HCT116 (cell line): Measurements from ENCODE around the gene MYL5. TPM values are rescaled to one million over a fixed set of nuclear protein-coding genes. Genes with fewer than 3 reads are reported as not detected.
A peak's percentile ranks its signal among the peaks of the same experiment; 100 is the strongest.

Experiments used
- ATAC-seq: fragments of 200-7000 bp; cut with Tn5 transposase; 2 replicates; pipeline ENCODE4 v1.9.1; 2020; ENCODE audit warnings: mild to moderate bottlenecking, moderate library complexity
- BruUV-seq: library from RNA; stranded (reverse); fragments of 400-500 nt; replicated peaks from 2 replicates; lab custom pipeline; 2021; lab: Mats Ljungman, UMichigan
- CTCF ChIA-PET: fragments of 300-600 bp; sonication (Branson Sonifier 250); formaldehyde crosslinking; loops from one replicate; lab custom pipeline; 2021; ENCODE audit warnings: antibody characterized with exemption; lab: Charles Lee
- POLR2A ChIA-PET: fragments of 300-600, 350-600 bp; sonication (Branson Sonifier 250); formaldehyde crosslinking; loops from one replicate; lab custom pipeline; 2021; ENCODE audit warnings: antibody characterized with exemption; lab: Charles Lee
- RAD21 ChIA-PET, 2 experiments: fragments of 300-600 bp; sonication (Branson Sonifier 250); formaldehyde crosslinking; loops; one replicate each; lab custom pipeline; 2023; ENCODE audit warnings: low total read pairs in 2 of 2; ENCODE audit not compliant: uncharacterized antibody in 2 of 2, unreplicated experiment in 2 of 2, low non-redundant PET in 1 of 2; lab: Charles Lee
- DNase-seq: peaks from one replicate; pipeline ENCODE4 v3.0.0-alpha.2; 2010; ENCODE audit warnings: low read depth, low spot score
- H2AFZ ChIP-seq: fragments of 200-600 bp; shearing (Covaris generic), sonication (generic); 2 replicates; pipeline ENCODE4 v1.6.1; 2017; ENCODE audit warnings: low read depth, mixed run types, mixed read lengths, antibody characterized with exemption, low read length; ENCODE audit not compliant: poor library complexity, severe bottlenecking
- H3K27ac ChIP-seq: 2 replicates; pipeline ENCODE4 v1.5.1; 2012; ENCODE audit warnings: low read depth, low read length
- H3K27me3 ChIP-seq: fragments of 200-600 bp; sonication (generic); 2 replicates; pipeline ENCODE4 v1.6.1; 2016; ENCODE audit warnings: mixed run types, low read length, mixed read lengths; ENCODE audit not compliant: insufficient read depth
- H3K36me3 ChIP-seq, 2 experiments: fragments of 200-500 bp in 1 of 2; fragments of 200-600 bp in 1 of 2; sonication (Bioruptor generic) in 1 of 2; sonication (generic) in 1 of 2; 2 replicates each; pipeline versions ENCODE4 v1.5.1 to v1.6.1; 2014 to 2016; ENCODE audit warnings: low read length in 2 of 2, inconsistent platforms in 1 of 2, mixed read lengths in 1 of 2, mixed run types in 1 of 2; ENCODE audit not compliant: insufficient read depth in 2 of 2, control insufficient read depth in 1 of 2
- H3K4me1 ChIP-seq, 2 experiments: fragments of 200-600 bp in 1 of 2; sonication (generic) in 1 of 2; 2 replicates each; pipeline versions ENCODE4 v1.5.1 to v1.6.1; 2012 to 2017; ENCODE audit warnings: low read length in 2 of 2, inconsistent platforms in 1 of 2, mild to moderate bottlenecking in 1 of 2, mixed read lengths in 1 of 2, mixed run types in 1 of 2, moderate library complexity in 1 of 2; ENCODE audit not compliant: insufficient read depth in 2 of 2, control insufficient read depth in 1 of 2
- H3K4me2 ChIP-seq: fragments of 200-600 bp; sonication (generic); 2 replicates; pipeline ENCODE4 v1.6.1; 2017; ENCODE audit warnings: mixed run types, low read length, mixed read lengths
- H3K4me3 ChIP-seq, 2 experiments: fragments of 200-600 bp in 1 of 2; sonication (generic) in 1 of 2; replicated peaks in 1 of 2; 2 replicates each; pipeline ENCODE4 v1.5.1; 2011 to 2016; ENCODE audit warnings: low read length in 2 of 2, control low read depth in 1 of 2, low read depth in 1 of 2, mild to moderate bottlenecking in 1 of 2, mixed read lengths in 1 of 2, mixed run types in 1 of 2
- H3K79me2 ChIP-seq: fragments of 200-600 bp; sonication (generic); 2 replicates; pipeline ENCODE4 v1.6.1; 2017; ENCODE audit warnings: mild to moderate bottlenecking, mixed run types, low read length, moderate library complexity, mixed read lengths; ENCODE audit not compliant: insufficient read depth
- H3K9ac ChIP-seq: fragments of 200-600 bp; sonication (generic); 2 replicates; pipeline ENCODE4 v1.6.1; 2016; ENCODE audit warnings: low read length, mixed read lengths
- H3K9me2 ChIP-seq: fragments of 200-600 bp; sonication (generic), shearing (Covaris generic); 2 replicates; pipeline ENCODE4 v1.6.1; 2017; ENCODE audit warnings: mixed run types, mild to moderate bottlenecking, moderate library complexity; ENCODE audit not compliant: insufficient read depth
- H3K9me3 ChIP-seq, 2 experiments: fragments of 200-500 bp in 1 of 2; fragments of 200-600 bp in 1 of 2; sonication (Bioruptor generic) in 1 of 2; sonication (generic) in 1 of 2; 2 replicates each; pipeline ENCODE4 v1.6.1; 2014 to 2017; ENCODE audit warnings: low read length in 2 of 2, mixed read lengths in 2 of 2, inconsistent platforms in 1 of 2, low read depth in 1 of 2, mild to moderate bottlenecking in 1 of 2, mixed run types in 1 of 2, moderate library complexity in 1 of 2; ENCODE audit not compliant: control insufficient read depth in 1 of 2, insufficient read depth in 1 of 2
- H4K20me1 ChIP-seq: fragments of 200-600 bp; sonication (generic), shearing (Covaris generic); 2 replicates; pipeline ENCODE4 v1.6.1; 2017; ENCODE audit warnings: mixed run types, mild to moderate bottlenecking, moderate library complexity; ENCODE audit not compliant: insufficient read depth
- EGR1 ChIP-seq: IDR thresholded peaks from 2 replicates; pipeline ENCODE4 v1.6.1; 2012; ENCODE audit warnings: low read depth
- POLR2A ChIP-seq: IDR thresholded peaks from 2 replicates; pipeline ENCODE4 v1.7.0; 2011; ENCODE audit warnings: borderline replicate concordance; ENCODE audit not compliant: insufficient read depth, insufficient read length; ENCODE audit errors: extremely low read depth
- POLR2AphosphoS5 ChIP-seq: IDR thresholded peaks from 2 replicates; pipeline ENCODE4 v1.6.1; 2011; ENCODE audit warnings: mild to moderate bottlenecking, low read depth, low read length, moderate library complexity
- TCF7L2 ChIP-seq: IDR thresholded peaks from 2 replicates; pipeline ENCODE4 v1.7.0; 2011; ENCODE audit warnings: borderline replicate concordance, inconsistent platforms; ENCODE audit not compliant: insufficient read depth, insufficient read length; ENCODE audit errors: extremely low read depth
- ZFX ChIP-seq: fragments of 450-650 bp; IDR thresholded peaks from 2 replicates; pipeline ENCODE4 v1.6.1; 2017
- intact Hi-C: fragments of 100-400 bp; cut with micrococcal nuclease; formaldehyde crosslinking; loops from 2 replicates; pipeline ENCODE4 v1.10.0; 2022
- total RNA-seq: library from RNA; stranded (reverse); gene quantifications from one replicate; pipeline ENCODE4 v1.2.1, GENCODE V29; 2021; ENCODE audit not compliant: unreplicated experiment
- TF ChIP-seq, protein P1 (sequence below): IDR thresholded peaks from 2 replicates; pipeline ENCODE4 v1.6.1; 2012; ENCODE audit warnings: low read depth

The MYL5 gene
- total RNA-seq, 1 experiment from 2014 or later, result 14.0 TPM

- TF ChIP-seq ZFX (peak; percentile 93), EGR1 (peak; percentile 64; the same call in 1 of the 2 replicates), TCF7L2 (no peak), POLR2A (peak; percentile 48), POLR2AphosphoS5 (peak; percentile 63)
- TF ChIP-seq, protein P1, sequence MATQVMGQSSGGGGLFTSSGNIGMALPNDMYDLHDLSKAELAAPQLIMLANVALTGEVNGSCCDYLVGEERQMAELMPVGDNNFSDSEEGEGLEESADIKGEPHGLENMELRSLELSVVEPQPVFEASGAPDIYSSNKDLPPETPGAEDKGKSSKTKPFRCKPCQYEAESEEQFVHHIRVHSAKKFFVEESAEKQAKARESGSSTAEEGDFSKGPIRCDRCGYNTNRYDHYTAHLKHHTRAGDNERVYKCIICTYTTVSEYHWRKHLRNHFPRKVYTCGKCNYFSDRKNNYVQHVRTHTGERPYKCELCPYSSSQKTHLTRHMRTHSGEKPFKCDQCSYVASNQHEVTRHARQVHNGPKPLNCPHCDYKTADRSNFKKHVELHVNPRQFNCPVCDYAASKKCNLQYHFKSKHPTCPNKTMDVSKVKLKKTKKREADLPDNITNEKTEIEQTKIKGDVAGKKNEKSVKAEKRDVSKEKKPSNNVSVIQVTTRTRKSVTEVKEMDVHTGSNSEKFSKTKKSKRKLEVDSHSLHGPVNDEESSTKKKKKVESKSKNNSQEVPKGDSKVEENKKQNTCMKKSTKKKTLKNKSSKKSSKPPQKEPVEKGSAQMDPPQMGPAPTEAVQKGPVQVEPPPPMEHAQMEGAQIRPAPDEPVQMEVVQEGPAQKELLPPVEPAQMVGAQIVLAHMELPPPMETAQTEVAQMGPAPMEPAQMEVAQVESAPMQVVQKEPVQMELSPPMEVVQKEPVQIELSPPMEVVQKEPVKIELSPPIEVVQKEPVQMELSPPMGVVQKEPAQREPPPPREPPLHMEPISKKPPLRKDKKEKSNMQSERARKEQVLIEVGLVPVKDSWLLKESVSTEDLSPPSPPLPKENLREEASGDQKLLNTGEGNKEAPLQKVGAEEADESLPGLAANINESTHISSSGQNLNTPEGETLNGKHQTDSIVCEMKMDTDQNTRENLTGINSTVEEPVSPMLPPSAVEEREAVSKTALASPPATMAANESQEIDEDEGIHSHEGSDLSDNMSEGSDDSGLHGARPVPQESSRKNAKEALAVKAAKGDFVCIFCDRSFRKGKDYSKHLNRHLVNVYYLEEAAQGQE, result no peak
- H3K9me3 ChIP-seq, result no peaks in the 10 kb centered on the region
- intact Hi-C loops, result no loop called here
- H3K27ac ChIP-seq, result peak within 1 kb of the TSS; percentile 98
- H3K4me1 ChIP-seq, result peaks cover 3 to 9% of the 10 kb centered on the region in 2 experiments; a peak in 3 of 4 replicates
- H3K36me3 ChIP-seq, result no peaks in the 10 kb centered on the region
- ChIA-PET CTCF (no interaction called here), RAD21 (no interaction called here), POLR2A (no interaction called here)
- no peaks in the 10 kb centered on the region for H3K9me2 ChIP-seq
- H3K4me2 ChIP-seq, result peak within 1 kb of the TSS; percentile 85
- no peaks in the 10 kb centered on the region for H4K20me1 ChIP-seq
- H3K9ac ChIP-seq, result peak within 1 kb of the TSS; percentile 99
- H3K27me3 ChIP-seq, result no peaks in the 10 kb centered on the region
- peaks cover 42% of the 10 kb centered on the region for H3K79me2 ChIP-seq
- ATAC-seq, result peak; percentile 97
- peak within 1 kb of the TSS; percentile 61 for H2AFZ ChIP-seq
- BruUV-seq, result no TSS peak
- H3K4me3 ChIP-seq, result peak within 1 kb of the TSS; percentile 88 to 93
- DNase-seq, result peak; percentile 85
These were observed 31.1 kb downstream of the MYL5 start, which contains the start of gene PCGF3 for GRCh38 chr4:705278-706082. Gene PCGF3 (plus strand): TSS chr4:705832. CDS start chr4:733681, 27,849 bp downstream.
